Measurements from ENCODE around the gene TSHZ2. TPM values are rescaled to one million over a fixed set of nuclear protein-coding genes. Genes with fewer than 3 reads are reported as not detected.

The TSHZ2 gene
- total RNA-seq, 1 experiment from 2014 or later = 0.07 TPM

DNA sequence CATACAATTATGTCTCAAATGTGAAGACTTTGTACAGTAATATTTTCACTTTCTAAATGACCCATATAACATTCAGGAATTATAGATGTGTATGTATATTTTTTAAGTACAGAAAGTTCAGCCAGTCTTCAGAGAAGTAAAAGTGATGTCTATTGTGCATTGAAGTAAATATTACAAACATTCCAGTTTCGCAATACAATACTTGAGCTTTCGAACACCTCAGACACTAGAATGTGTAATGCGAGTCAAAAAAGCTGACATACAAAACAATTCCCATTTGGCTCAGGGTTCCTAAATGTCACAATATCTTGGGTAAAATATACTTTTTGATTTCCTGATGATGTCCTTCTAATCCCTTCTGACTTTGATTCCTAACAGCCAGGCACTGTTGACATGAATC is 520.1 kb downstream of the TSHZ2 start:
- ChIA-PET CTCF (no interaction called here), POLR2A (no interaction called here)
- H3K27me3 ChIP-seq (ENCODE audit: insufficient read depth, low read length) = no peaks in the 10 kb centered on the region

More for the DNA sequence above, 520.1 kb downstream of the TSHZ2 start:
- ATAC-seq (no peak), DNase-seq (ENCODE audit: low read depth, low spot score) (no peak)
- H3K4me1 ChIP-seq (ENCODE audit: control insufficient read depth in 1 of 2, insufficient read depth in 2 of 2, low read length in 2 of 2) = no peaks in the 10 kb centered on the region
- BruUV-seq (replicated peaks) = no TSS peak
- intact Hi-C loops (cut with micrococcal nuclease) = no loop called here
- RAD21 ChIA-PET (ENCODE audit: low non-redundant PET in 1 of 2, low total read pairs in 2 of 2, uncharacterized antibody in 2 of 2, unreplicated experiment in 2 of 2) = no interaction called here
- H3K79me2 ChIP-seq (ENCODE audit: insufficient read depth, low read length) = no peaks in the 10 kb centered on the region
- H3K4me3 ChIP-seq (replicated peaks in 1 of 2; ENCODE audit: low read depth in 1 of 2, low read length in 2 of 2) = no peak overlapping the region
- no peak overlapping the region for H3K27ac ChIP-seq (ENCODE audit: low read depth, low read length)
- H3K4me2 ChIP-seq (ENCODE audit: low read length) = no peak overlapping the region
- no peaks in the 10 kb centered on the region for H3K36me3 ChIP-seq (ENCODE audit: control insufficient read depth in 1 of 2, insufficient read depth in 2 of 2, low read length in 2 of 2)
- TF ChIP-seq CBX3 (IDR thresholded peaks at IDR 0.05; ENCODE audit: low read depth) (no peak), SP1 (IDR thresholded peaks at IDR 0.05; ENCODE audit: low read depth) (no peak), CEBPB (IDR thresholded peaks at IDR 0.05; ENCODE audit: low read depth) (no peak), CTCF (IDR thresholded peaks at IDR 0.05 in 2 of 3, conservative IDR thresholded peaks at IDR 0.05 in 1 of 3; ENCODE audit: borderline replicate concordance in 1 of 3, insufficient read depth in 1 of 3, low read depth in 2 of 3, low read length in 2 of 3) (no peak), ZFX (IDR thresholded peaks at IDR 0.05) (no peak), EZH2phosphoT487 (IDR thresholded peaks at IDR 0.05; ENCODE audit: borderline replicate concordance) (no peak)
- TF ChIP-seq, protein P1, sequence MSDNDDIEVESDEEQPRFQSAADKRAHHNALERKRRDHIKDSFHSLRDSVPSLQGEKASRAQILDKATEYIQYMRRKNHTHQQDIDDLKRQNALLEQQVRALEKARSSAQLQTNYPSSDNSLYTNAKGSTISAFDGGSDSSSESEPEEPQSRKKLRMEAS (IDR thresholded peaks at IDR 0.05) = no peak
- H3K9me3 ChIP-seq (ENCODE audit: control insufficient read depth in 1 of 2, insufficient read depth in 1 of 2, low read depth in 1 of 2, low read length in 2 of 2) = no peaks in the 10 kb centered on the region
- H3K9ac ChIP-seq (ENCODE audit: low read length) = no peak overlapping the region
- H4K20me1 ChIP-seq (ENCODE audit: insufficient read depth) = no peaks in the 10 kb centered on the region
- H2AFZ ChIP-seq (ENCODE audit: low read depth, low read length, poor library complexity, severe bottlenecking) = no peak overlapping the region
- H3K9me2 ChIP-seq (ENCODE audit: insufficient read depth) = no peaks in the 10 kb centered on the region

All from HCT116 (cell line).